Neural progenitor cell (in vitro differentiated cells): Measurements from ENCODE around the gene TWNK.

Experiments
- EZH2phosphoT487 ChIP-seq: fragments of 200-600 bp; sonication (generic); IDR thresholded peaks from 2 replicates; pipeline ENCODE4 v1.6.1; 2017; ENCODE audit warnings: antibody characterized with exemption
- TF ChIP-seq, protein P1 (sequence below): fragments of 200-600 bp; sonication (generic); IDR thresholded peaks from 2 replicates; pipeline ENCODE4 v1.5.1; 2017; ENCODE audit warnings: antibody characterized with exemption, mild to moderate bottlenecking

GRCh38 chr10:101001659-101002035 lies 14.3 kb downstream of the TWNK start:
- TF ChIP-seq, protein P1, sequence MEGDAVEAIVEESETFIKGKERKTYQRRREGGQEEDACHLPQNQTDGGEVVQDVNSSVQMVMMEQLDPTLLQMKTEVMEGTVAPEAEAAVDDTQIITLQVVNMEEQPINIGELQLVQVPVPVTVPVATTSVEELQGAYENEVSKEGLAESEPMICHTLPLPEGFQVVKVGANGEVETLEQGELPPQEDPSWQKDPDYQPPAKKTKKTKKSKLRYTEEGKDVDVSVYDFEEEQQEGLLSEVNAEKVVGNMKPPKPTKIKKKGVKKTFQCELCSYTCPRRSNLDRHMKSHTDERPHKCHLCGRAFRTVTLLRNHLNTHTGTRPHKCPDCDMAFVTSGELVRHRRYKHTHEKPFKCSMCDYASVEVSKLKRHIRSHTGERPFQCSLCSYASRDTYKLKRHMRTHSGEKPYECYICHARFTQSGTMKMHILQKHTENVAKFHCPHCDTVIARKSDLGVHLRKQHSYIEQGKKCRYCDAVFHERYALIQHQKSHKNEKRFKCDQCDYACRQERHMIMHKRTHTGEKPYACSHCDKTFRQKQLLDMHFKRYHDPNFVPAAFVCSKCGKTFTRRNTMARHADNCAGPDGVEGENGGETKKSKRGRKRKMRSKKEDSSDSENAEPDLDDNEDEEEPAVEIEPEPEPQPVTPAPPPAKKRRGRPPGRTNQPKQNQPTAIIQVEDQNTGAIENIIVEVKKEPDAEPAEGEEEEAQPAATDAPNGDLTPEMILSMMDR: no peak
- no peak for TF ChIP-seq EZH2phosphoT487
